KMS-11 (cell line): ENCODE data around the gene HSD17B14.

Source experiments
- H2AFZ ChIP-seq: fragments of 200-600 bp; sonication (generic); 2 replicates; pipeline ENCODE4 v1.6.1; 2016; ENCODE audit warnings: antibody characterized with exemption, mixed run types, low read depth
- H3K27ac ChIP-seq: fragments of 200-600 bp; sonication (generic); 2 replicates; pipeline ENCODE4 v1.6.1; 2016; ENCODE audit warnings: mild to moderate bottlenecking, mixed run types
- H3K27me3 ChIP-seq: fragments of 200-600 bp; sonication (generic); 2 replicates; pipeline ENCODE4 v1.6.1; 2017; ENCODE audit warnings: mild to moderate bottlenecking, low read depth, mixed run types, moderate library complexity; ENCODE audit not compliant: insufficient read depth
- H3K36me3 ChIP-seq: fragments of 200-600 bp; sonication (generic); 2 replicates; pipeline ENCODE4 v1.6.1; 2017; ENCODE audit warnings: mild to moderate bottlenecking, mixed run types; ENCODE audit not compliant: insufficient read depth
- H3K4me1 ChIP-seq: fragments of 200-600 bp; sonication (generic); 2 replicates; pipeline ENCODE4 v1.6.1; 2016; ENCODE audit warnings: mild to moderate bottlenecking, low read depth, mixed run types; ENCODE audit not compliant: poor library complexity, severe bottlenecking
- H3K4me2 ChIP-seq: fragments of 200-600 bp; sonication (generic); 2 replicates; pipeline ENCODE4 v1.7.0; 2016; ENCODE audit warnings: mild to moderate bottlenecking, mixed run types
- H3K4me3 ChIP-seq: fragments of 200-600 bp; sonication (generic); IDR thresholded peaks from 2 replicates; pipeline ENCODE4 v1.6.1; 2017; ENCODE audit warnings: low read depth, low read length, mixed read lengths; ENCODE audit not compliant: insufficient read depth
- H3K79me2 ChIP-seq: fragments of 200-600 bp; sonication (generic); 2 replicates; pipeline ENCODE4 v1.6.1; 2016; ENCODE audit warnings: low read depth, mixed run types; ENCODE audit not compliant: insufficient read depth
- H3K9ac ChIP-seq: fragments of 200-600 bp; sonication (generic); 2 replicates; pipeline ENCODE4 v1.6.1; 2016; ENCODE audit warnings: mild to moderate bottlenecking, mixed run types
- H4K20me1 ChIP-seq: fragments of 200-600 bp; sonication (generic); 2 replicates; pipeline ENCODE4 v1.6.1; 2016; ENCODE audit warnings: mild to moderate bottlenecking, mixed run types; ENCODE audit not compliant: insufficient read depth
- TF ChIP-seq, protein P1 (sequence below): fragments of 200-600 bp; sonication (generic); conservative IDR thresholded peaks from 2 replicates; pipeline ENCODE4 v1.6.1; 2017; ENCODE audit warnings: low read depth, mild to moderate bottlenecking, antibody characterized with exemption, low read length, moderate library complexity, mixed read lengths

HSD17B14 gene

DNA sequence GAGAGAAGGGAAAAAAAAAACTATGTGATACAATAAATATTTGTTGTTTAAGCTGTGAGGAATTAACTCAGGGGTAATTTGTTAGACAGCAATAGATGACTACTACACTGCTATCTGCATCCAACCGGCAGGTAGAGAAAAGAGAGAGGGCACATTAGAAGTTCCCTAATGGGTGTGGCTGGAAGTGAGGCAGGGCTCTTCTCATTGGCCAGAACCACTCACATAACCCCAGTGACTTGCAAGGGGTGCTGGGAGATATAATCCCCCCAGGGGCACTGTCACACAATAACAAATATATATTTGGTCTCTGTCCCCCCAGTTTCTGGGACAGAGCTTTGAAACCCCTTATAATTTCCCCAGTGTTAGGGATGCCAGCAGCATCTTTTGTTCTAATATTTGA is 56.7 kb downstream of the HSD17B14 start:
- Histone ChIP-seq H3K36me3 (no peaks in the 10 kb centered on the region), H3K27me3 (peaks cover 44% of the 10 kb centered on the region), H3K79me2 (no peaks in the 10 kb centered on the region), H3K4me2 (no peak overlapping the region), H4K20me1 (no peaks in the 10 kb centered on the region), H3K4me1 (peaks cover 6% of the 10 kb centered on the region), H3K9ac (no peak overlapping the region), H3K27ac (no peak overlapping the region), H2AFZ (no peak overlapping the region), H3K4me3 (no peak overlapping the region)
- TF ChIP-seq, protein P1, sequence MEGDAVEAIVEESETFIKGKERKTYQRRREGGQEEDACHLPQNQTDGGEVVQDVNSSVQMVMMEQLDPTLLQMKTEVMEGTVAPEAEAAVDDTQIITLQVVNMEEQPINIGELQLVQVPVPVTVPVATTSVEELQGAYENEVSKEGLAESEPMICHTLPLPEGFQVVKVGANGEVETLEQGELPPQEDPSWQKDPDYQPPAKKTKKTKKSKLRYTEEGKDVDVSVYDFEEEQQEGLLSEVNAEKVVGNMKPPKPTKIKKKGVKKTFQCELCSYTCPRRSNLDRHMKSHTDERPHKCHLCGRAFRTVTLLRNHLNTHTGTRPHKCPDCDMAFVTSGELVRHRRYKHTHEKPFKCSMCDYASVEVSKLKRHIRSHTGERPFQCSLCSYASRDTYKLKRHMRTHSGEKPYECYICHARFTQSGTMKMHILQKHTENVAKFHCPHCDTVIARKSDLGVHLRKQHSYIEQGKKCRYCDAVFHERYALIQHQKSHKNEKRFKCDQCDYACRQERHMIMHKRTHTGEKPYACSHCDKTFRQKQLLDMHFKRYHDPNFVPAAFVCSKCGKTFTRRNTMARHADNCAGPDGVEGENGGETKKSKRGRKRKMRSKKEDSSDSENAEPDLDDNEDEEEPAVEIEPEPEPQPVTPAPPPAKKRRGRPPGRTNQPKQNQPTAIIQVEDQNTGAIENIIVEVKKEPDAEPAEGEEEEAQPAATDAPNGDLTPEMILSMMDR, result no peak

DNA sequence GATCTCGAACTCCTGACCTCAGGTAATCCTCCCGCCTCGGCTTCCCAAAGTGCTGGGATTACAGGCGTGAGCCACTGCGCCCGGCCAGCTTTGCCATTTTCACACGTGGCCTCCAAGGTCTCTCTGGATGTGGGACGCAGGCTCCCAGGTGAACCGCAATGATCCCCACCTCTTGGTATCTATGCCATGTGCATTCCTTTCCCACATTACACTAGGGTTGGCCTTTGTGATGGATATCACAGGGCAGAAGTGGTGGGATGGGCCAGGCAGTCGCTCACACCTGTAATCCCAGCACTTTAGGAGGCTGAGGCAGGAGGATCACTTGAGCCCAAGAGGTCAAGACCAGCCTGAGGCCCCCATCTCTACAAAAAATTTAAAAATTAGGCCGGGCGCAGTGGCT is 58.6 kb downstream of the HSD17B14 start:
- peaks cover 50% of the 10 kb centered on the region for H3K27me3 ChIP-seq
- H3K36me3 ChIP-seq, result no peaks in the 10 kb centered on the region
- H3K9ac ChIP-seq, result no peak overlapping the region
- no peak overlapping the region for H3K27ac ChIP-seq
- H2AFZ ChIP-seq, result no peak overlapping the region
- H3K79me2 ChIP-seq, result no peaks in the 10 kb centered on the region
- TF ChIP-seq, protein P1, result no peak
- peaks cover 6% of the 10 kb centered on the region for H3K4me1 ChIP-seq
- H3K4me3 ChIP-seq, result no peak overlapping the region
- H4K20me1 ChIP-seq, result no peaks in the 10 kb centered on the region
- H3K4me2 ChIP-seq, result no peak overlapping the region

DNA sequence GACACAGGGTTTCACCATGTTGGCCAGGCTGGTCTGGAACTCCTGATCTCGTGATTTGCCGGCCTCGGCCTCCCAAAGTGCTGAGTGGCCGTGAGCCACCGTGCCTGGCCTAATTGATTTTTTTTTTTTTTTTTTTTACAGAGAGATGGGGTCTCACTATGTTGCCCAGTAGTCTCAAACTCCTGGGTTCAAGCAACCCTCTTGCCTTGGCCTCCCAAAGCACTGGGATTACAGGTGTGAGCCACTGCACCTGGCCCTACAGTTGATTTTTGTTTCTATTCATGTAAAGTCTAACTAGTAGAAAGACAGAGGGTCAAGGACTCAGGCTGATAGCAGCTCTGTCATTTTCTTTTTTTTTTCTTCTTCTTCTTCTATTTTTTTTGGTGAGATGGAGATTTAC is 59.2 kb downstream of the HSD17B14 start:
- H3K79me2 ChIP-seq, result no peaks in the 10 kb centered on the region
- H3K36me3 ChIP-seq, result no peaks in the 10 kb centered on the region
- H2AFZ ChIP-seq, result no peak overlapping the region
- no peak overlapping the region for H3K9ac ChIP-seq
- H3K4me2 ChIP-seq, result no peak overlapping the region
- H3K27me3 ChIP-seq, result peaks cover 56% of the 10 kb centered on the region
- TF ChIP-seq, protein P1, result no peak
- no peak overlapping the region for H3K27ac ChIP-seq
- H3K4me1 ChIP-seq, result peaks cover 6% of the 10 kb centered on the region
- H4K20me1 ChIP-seq, result no peaks in the 10 kb centered on the region
- H3K4me3 ChIP-seq, result no peak overlapping the region

DNA sequence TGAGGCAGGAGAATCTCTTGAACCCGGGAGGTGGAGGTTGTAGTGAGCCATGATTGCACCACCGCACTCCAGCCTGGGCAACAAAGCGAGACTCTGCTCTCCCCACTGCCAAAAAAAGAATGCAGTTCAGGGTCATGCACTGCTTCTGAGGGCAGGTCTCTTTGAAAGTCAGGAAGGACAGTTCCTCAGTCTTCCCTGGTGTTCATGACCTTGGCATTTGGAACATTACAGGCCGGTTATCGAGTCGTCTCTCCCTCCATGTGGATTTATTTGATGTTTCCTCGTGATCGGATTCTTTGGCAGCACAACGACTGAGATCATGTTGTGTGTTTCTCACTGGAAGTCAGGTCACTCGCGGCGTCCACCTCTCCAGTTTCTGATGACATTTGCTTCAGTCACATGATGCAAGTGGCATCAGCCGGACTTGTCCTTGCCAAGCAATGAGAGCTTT is 63.8 kb downstream of the HSD17B14 start:
- Histone ChIP-seq H3K79me2 (no peaks in the 10 kb centered on the region), H3K27ac (no peak overlapping the region), H2AFZ (no peak overlapping the region), H4K20me1 (no peaks in the 10 kb centered on the region), H3K4me1 (no peaks in the 10 kb centered on the region), H3K9ac (no peak overlapping the region), H3K36me3 (no peaks in the 10 kb centered on the region), H3K4me2 (no peak overlapping the region), H3K27me3 (peaks cover 77% of the 10 kb centered on the region), H3K4me3 (no peak overlapping the region)
- TF ChIP-seq, protein P1, result no peak
